Measurements from ENCODE around the gene NAT9.

The NAT9 gene

DNA sequence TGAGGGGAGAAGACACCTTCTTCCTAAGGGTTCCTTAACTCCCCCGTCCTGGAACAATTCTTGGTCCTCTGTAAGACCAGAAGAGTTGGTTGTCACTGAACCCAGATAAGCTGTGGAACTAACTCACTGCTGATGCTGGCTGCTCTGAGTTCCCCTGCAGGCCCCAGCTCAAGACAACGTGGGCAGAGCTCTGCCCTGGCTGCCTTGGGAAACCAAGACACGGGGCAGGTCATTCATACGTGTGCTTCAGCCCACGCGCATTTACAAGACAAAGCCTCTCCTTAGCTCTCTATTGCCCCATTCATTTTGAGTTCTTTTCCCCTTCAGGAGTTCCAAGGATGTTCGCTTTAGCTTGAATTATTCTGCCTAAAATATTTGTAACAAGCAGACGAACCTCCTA is 3.4 kb upstream of the NAT9 start:
- Histone ChIP-seq H3K9me3 (ENCODE audit: control insufficient read depth, insufficient read depth, low read depth, low read length) (no peaks in the 10 kb centered on the region), H3K36me3 (ENCODE audit: control insufficient read depth in 2 of 2, insufficient read depth in 1 of 2, low read length in 2 of 2) (peaks cover 3 to 36% of the 10 kb centered on the region in 2 experiments; a peak in 2 of 3 replicates), H3K4me3 (ENCODE audit: low read depth, low read length) (no peak overlapping the region), H3K4me1 (ENCODE audit: control insufficient read depth, insufficient read depth, low read length) (peaks cover 3% of the 10 kb centered on the region; the same call in 1 of the 2 replicates), H3K27ac (ENCODE audit: extremely low read depth, low read depth, low read length) (no peak overlapping the region)
- POLR2A ChIA-PET = interaction anchor here (0.6 to 1.9 kb wide), 5 partner anchors 10 to 93 kb away, joined by 3 to 4 read pairs (median 4); partner anchors contain the start of gene FDXR
- TF ChIP-seq ZNF610 (tag by site-specific recombination; IDR thresholded peaks at IDR 0.05; ENCODE audit: borderline replicate concordance) (no peak), ZNF777 (tag by site-specific recombination; IDR thresholded peaks at IDR 0.05; ENCODE audit: borderline replicate concordance) (no peak), GFI1B (tag by site-specific recombination; IDR thresholded peaks at IDR 0.05) (no peak), HOXC10 (CRISPR knock-in tag; IDR thresholded peaks at IDR 0.05) (no peak), TCF7L2 (IDR thresholded peaks at IDR 0.05; ENCODE audit: borderline replicate concordance, low read depth, low read length) (no peak), ZSCAN30 (tag by site-specific recombination; IDR thresholded peaks at IDR 0.05) (no peak), ZNF174 (tag by site-specific recombination; IDR thresholded peaks at IDR 0.05) (no peak), ZNF654 (tag by site-specific recombination; IDR thresholded peaks at IDR 0.05; ENCODE audit: low read depth) (no peak), ZFHX2 (tag by site-specific recombination; conservative IDR thresholded peaks at IDR 0.05) (0 out of 2 replicates have a peak, but pooled peaks have one; percentile 7)
- CTCF ChIA-PET = interaction anchor here (0.5 to 12.4 kb wide), 8 partner anchors 12 to 1173 kb away, joined by 3 to 120 read pairs (median 3); no protein-coding TSS in a partner anchor

- Histone ChIP-seq H3K4me3 (ENCODE audit: low read depth, low read length) (no peak overlapping the region), H3K4me1 (ENCODE audit: control insufficient read depth, insufficient read depth, low read length) (peaks cover 3% of the 10 kb centered on the region; the same call in 1 of the 2 replicates), H3K36me3 (ENCODE audit: control insufficient read depth in 2 of 2, insufficient read depth in 1 of 2, low read length in 2 of 2) (peaks cover 3 to 37% of the 10 kb centered on the region in 2 experiments; a peak in 2 of 3 replicates), H3K27ac (ENCODE audit: extremely low read depth, low read depth, low read length) (no peak overlapping the region), H3K9me3 (ENCODE audit: control insufficient read depth, insufficient read depth, low read depth, low read length) (no peaks in the 10 kb centered on the region)
- CTCF ChIA-PET = interaction anchor here (0.5 to 12.4 kb wide), 6 partner anchors 13 to 934 kb away, joined by 3 to 120 read pairs (median 8); no protein-coding TSS in a partner anchor
- TF ChIP-seq ZNF335 (tag by site-specific recombination; conservative IDR thresholded peaks at IDR 0.05) (peak; percentile 37), ZNF600 (tag by site-specific recombination; IDR thresholded peaks at IDR 0.05) (no peak), ZNF777 (tag by site-specific recombination; IDR thresholded peaks at IDR 0.05; ENCODE audit: borderline replicate concordance) (no peak), OSR2 (tag by site-specific recombination; IDR thresholded peaks at IDR 0.05) (0 out of 2 replicates have a peak, but pooled peaks have one; percentile 19), SP7 (tag by site-specific recombination; IDR thresholded peaks at IDR 0.05) (peak; percentile 43; the same call in 1 of the 2 replicates), ZFP41 (tag by site-specific recombination; IDR thresholded peaks at IDR 0.05; ENCODE audit: borderline replicate concordance) (no peak), ZNF324 (tag by site-specific recombination; IDR thresholded peaks at IDR 0.05) (no peak), ZNF311 (tag by site-specific recombination; IDR thresholded peaks at IDR 0.05; ENCODE audit: borderline replicate concordance) (no peak), ZSCAN30 (tag by site-specific recombination; IDR thresholded peaks at IDR 0.05) (no peak), PRDM6 (tag by site-specific recombination; IDR thresholded peaks at IDR 0.05) (no peak; the same call in 1 of the 2 replicates), ZNF366 (tag by site-specific recombination; conservative IDR thresholded peaks at IDR 0.05) (peak; percentile 58), ZBTB8A (tag by site-specific recombination; IDR thresholded peaks at IDR 0.05) (no peak), REPIN1 (tag by site-specific recombination; IDR thresholded peaks at IDR 0.05; ENCODE audit: low read depth) (no peak), ZNF19 (tag by site-specific recombination; IDR thresholded peaks at IDR 0.05; ENCODE audit: low read depth) (no peak), WT1 (tag by site-specific recombination; IDR thresholded peaks at IDR 0.05) (no peak)
- TF ChIP-seq, protein P1, sequence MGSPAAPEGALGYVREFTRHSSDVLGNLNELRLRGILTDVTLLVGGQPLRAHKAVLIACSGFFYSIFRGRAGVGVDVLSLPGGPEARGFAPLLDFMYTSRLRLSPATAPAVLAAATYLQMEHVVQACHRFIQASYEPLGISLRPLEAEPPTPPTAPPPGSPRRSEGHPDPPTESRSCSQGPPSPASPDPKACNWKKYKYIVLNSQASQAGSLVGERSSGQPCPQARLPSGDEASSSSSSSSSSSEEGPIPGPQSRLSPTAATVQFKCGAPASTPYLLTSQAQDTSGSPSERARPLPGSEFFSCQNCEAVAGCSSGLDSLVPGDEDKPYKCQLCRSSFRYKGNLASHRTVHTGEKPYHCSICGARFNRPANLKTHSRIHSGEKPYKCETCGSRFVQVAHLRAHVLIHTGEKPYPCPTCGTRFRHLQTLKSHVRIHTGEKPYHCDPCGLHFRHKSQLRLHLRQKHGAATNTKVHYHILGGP (tag by site-specific recombination; IDR thresholded peaks at IDR 0.05) = peak; percentile 91
- POLR2A ChIA-PET = interaction anchor here (0.6 to 1.9 kb wide), 6 partner anchors 10 to 1526 kb away, joined by 3 to 5 read pairs (median 4); partner anchors contain the start of gene FDXR
Observed at GRCh38 chr17:74778960-74779359, 2.8 kb upstream of the NAT9 start.
